Renal cortical epithelial cell (primary cell): Measurements from ENCODE around the gene IFNB1. TPM values are rescaled to one million over a fixed set of nuclear protein-coding genes. Genes with fewer than 3 reads are reported as not detected.

Source experiments
- DNase-seq: peaks from one replicate; pipeline ENCODE4 v3.0.0-alpha.2; 2011; ENCODE audit warnings: low read depth
- total RNA-seq: library from RNA; depleted of rRNA; stranded (reverse); fragments of >200 nt; gene quantifications from 2 replicates; pipeline ENCODE4 v1.2.3, GENCODE V29; 2014

IFNB1 gene
- total RNA-seq, 1 donor from 2014 or later = not detected

- peak; percentile 94 for DNase-seq
Measured at GRCh38 chr9:21070171-21070571, 7.6 kb downstream of the IFNB1 start.

- DNase-seq = peak; percentile 11
Measured at GRCh38 chr9:21060919-21061561, 16.7 kb downstream of the IFNB1 start.

- DNase-seq = peak; percentile 32
Measured at GRCh38 chr9:21056931-21057330, 20.8 kb downstream of the IFNB1 start.

- DNase-seq = no peak
Measured at GRCh38 chr9:21053851-21054250, 23.9 kb downstream of the IFNB1 start.

GRCh38 chr9:21047281-21047691, 30.5 kb downstream of the IFNB1 start:
- DNase-seq = no peak

GRCh38 chr9:21043841-21044240, 33.9 kb downstream of the IFNB1 start:
- no peak for DNase-seq

GRCh38 chr9:21042466-21042865, 35.3 kb downstream of the IFNB1 start:
- no peak for DNase-seq

- no peak for DNase-seq
Measured at GRCh38 chr9:21039302-21039701, 38.4 kb downstream of the IFNB1 start.

GRCh38 chr9:21037278-21037677, 40.5 kb downstream of the IFNB1 start:
- no peak for DNase-seq

- no peak for DNase-seq
Measured at GRCh38 chr9:21031808-21032183, 45.9 kb downstream of the IFNB1 start.

GRCh38 chr9:21031091-21031807, 46.5 kb downstream of the IFNB1 start, which contains the start of gene HACD4:
TSS of gene HACD4 (minus strand) at chr9:21031640. CDS start at chr9:21031590, 50 bp downstream.
- no peak for DNase-seq

- peak; percentile 74 for DNase-seq
Measured at GRCh38 chr9:21030389-21031035, 47.2 kb downstream of the IFNB1 start.

- no peak for DNase-seq
Measured at GRCh38 chr9:21029661-21030060, 48.1 kb downstream of the IFNB1 start.

- DNase-seq = no peak
Measured at GRCh38 chr9:21028466-21028865, 49.3 kb downstream of the IFNB1 start.

GRCh38 chr9:21027295-21027694, 50.4 kb downstream of the IFNB1 start:
- no peak for DNase-seq

Other genes starting within 250 kb of the IFNB1 start
- 2.3 and 3.0 TPM in 2 replicates for gene HACD4, start 46.3 kb downstream of the IFNB1 start, total RNA-seq
- not detected in 2 replicates for gene IFNW1, start 63.9 kb upstream of the IFNB1 start, total RNA-seq
- not detected in 2 replicates for gene IFNA21, start 88.7 kb upstream of the IFNB1 start, total RNA-seq
- not detected in 2 replicates for gene IFNA4, start 109.6 kb upstream of the IFNB1 start, total RNA-seq
- gene IFNA7, start 124.3 kb upstream of the IFNB1 start, total RNA-seq = not detected in 2 replicates
- not detected in 2 replicates for gene IFNA10, start 129.2 kb upstream of the IFNB1 start, total RNA-seq
- not detected in 2 replicates for gene IFNA16, start 139.4 kb upstream of the IFNB1 start, total RNA-seq
- not detected in 2 replicates for gene IFNA17, start 150.3 kb upstream of the IFNB1 start, total RNA-seq
- not detected in 2 replicates for gene IFNA14, start 162.1 kb upstream of the IFNB1 start, total RNA-seq
- gene IFNA5, start 227.4 kb upstream of the IFNB1 start, total RNA-seq = 0.20 TPM in 1 of 2 replicates, not detected in the other